HG02678 (cell line): Measurements from ENCODE around the gene VPS29.
A peak's percentile ranks its signal among the peaks of the same experiment; 100 is the strongest.

Experiments
- ATAC-seq: cut with Tn5 transposase; IDR thresholded peaks from one replicate; pipeline ENCODE4 v1.9.1; 2021; ENCODE audit warnings: mild to moderate bottlenecking, moderate library complexity; ENCODE audit not compliant: unreplicated experiment

Gene VPS29

DNA sequence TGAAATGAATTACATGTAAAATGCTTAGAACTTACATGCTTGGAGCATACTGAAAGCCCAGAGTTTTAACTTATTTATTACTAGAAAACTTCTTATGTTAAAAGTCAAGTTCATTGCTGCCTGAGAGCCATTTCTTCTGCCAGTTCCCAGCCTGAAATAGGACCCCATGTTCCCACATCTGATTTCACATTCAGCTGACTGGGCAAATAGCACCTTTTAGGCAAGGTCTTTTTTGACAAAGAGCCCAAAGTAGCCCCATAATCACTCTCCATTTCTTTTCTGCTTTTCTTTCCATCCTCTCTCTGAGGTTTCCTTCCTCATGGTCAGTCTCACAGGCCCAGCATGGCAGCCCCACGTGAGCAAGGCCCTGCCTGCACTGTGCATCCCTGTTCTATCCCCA, 50.6 kb downstream of the VPS29 start:
- ATAC-seq: no peak

DNA sequence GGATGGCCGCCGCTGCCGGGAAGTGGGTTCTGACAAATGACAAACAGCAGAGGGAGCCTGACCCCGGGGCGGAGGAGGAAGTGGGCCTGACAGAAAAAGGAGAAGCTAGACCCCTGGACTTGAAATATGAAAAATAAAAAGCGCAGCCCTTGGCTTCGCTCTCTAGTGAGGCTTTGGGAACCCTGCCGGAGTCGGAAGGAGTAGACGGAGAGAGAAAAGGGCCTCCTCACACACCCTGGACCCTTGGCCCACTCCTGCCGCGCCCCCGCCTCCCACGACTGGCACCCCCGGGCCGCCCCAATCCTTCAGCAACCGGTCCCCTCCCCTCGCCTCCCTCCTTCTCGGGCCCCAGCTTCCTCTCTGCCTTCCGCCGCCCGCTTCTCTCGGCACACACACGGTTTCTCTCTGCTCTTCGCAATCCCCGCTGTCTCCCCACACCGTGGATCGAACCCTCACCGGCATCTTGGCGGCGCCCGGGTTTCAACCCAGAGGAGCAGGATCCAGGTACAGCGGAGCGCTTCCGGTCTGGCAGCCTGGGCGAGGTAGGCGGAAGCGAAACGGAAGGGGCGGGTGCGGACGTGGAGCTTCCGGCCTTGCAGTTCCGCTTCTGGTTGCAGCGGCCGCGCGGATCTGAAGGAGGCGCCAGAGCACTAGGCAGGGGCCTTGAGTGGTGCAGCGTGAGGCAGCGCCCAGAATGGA, 52.0 kb downstream of the VPS29 start, which contains the start of gene ARPC3:
ARPC3 (minus strand) TSS at position 539 of the 699 bp plus-strand sequence; CDS start at position 462, 77 bp downstream.
- ATAC-seq: peak; percentile 93

DNA sequence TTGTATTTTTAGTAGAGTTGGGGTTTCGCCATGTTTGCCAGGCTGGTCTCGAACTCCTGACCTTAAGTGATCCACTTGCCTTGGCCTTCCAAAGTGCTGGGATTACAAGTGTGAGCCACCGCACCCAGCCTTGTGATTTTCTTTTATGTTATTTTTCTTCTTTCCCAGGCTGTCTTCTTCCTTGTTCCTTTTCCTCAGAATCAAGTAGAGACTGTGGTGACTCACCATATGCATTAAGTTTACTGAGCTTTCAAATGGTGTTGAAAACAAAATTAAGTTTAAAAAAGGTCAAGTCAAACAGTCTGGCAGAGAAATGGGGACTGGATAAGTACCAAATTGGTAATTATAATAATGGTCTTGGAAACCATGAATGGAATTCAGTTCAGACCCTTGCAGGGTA, 57.5 kb downstream of the VPS29 start:
- ATAC-seq: no peak
